K562 (cell line): Measurements from ENCODE around the gene POC5.

Source experiments
- ARHGAP35 ChIP-seq: fragments of 450-650 bp; IDR thresholded peaks from 2 replicates; pipeline ENCODE4 v1.6.1; 2018; ENCODE audit not compliant: partially characterized antibody
- CTCF ChIP-seq, 3 experiments: IDR thresholded peaks in 2 of 3; conservative IDR thresholded peaks in 1 of 3; 2 replicates each; pipeline ENCODE4 v1.5.1; 2011 to 2012; ENCODE audit warnings: low read length in 3 of 3, mild to moderate bottlenecking in 3 of 3, control low read depth in 2 of 3, improper control_type of control experiment in 1 of 3, inconsistent platforms in 1 of 3, low read depth in 1 of 3, mixed read lengths in 1 of 3, moderate library complexity in 1 of 3; ENCODE audit not compliant: insufficient read depth in 2 of 3
- FOXM1 ChIP-seq, 2 experiments: fragments of 450-650 bp in 1 of 2; sonication (generic) in 1 of 2; formaldehyde crosslinking in 1 of 2; IDR thresholded peaks; 2 replicates each; pipeline versions ENCODE4 v1.6.1 to v1.9.0; 2017 to 2022; ENCODE audit warnings: low read depth in 2 of 2, mild to moderate bottlenecking in 2 of 2, missing genetic modification reagents in 1 of 2, moderate library complexity in 1 of 2
- MTA1 ChIP-seq: fragments of 450-650 bp; IDR thresholded peaks from 2 replicates; pipeline ENCODE4 v1.6.1; 2017; ENCODE audit warnings: borderline replicate concordance
- SMARCB1 ChIP-seq: IDR thresholded peaks from 2 replicates; pipeline ENCODE4 v1.6.1; 2011; ENCODE audit warnings: improper control_type of control experiment, low read depth; ENCODE audit not compliant: insufficient read length
- ZNF282 ChIP-seq: sonication (generic); formaldehyde crosslinking; IDR thresholded peaks from 2 replicates; pipeline ENCODE4 v1.8.1; 2023; ENCODE audit warnings: missing genetic modification reagents

GRCh38 chr5:75710637-75711036 is 6.6 kb downstream of the POC5 start:
- TF ChIP-seq FOXM1 (IDR thresholded peaks at IDR 0.05; ENCODE audit: low read depth) (no peak), FOXM1 (CRISPR knock-in tag; IDR thresholded peaks at IDR 0.05; ENCODE audit: low read depth) (no peak), ARHGAP35 (no peak), MTA1 (no peak), CTCF (IDR thresholded peaks at IDR 0.05 in 2 of 3, conservative IDR thresholded peaks at IDR 0.05 in 1 of 3; ENCODE audit: insufficient read depth in 2 of 3, low read depth in 1 of 3, low read length in 3 of 3) (no peak), ZNF282 (CRISPR knock-in tag) (no peak), SMARCB1 (no peak)
